ENCODE data around the gene PRELID2.

PRELID2 gene

GRCh38 chr5:145797336-145797735, 37.8 kb downstream of the PRELID2 start:
- no peak for DNase-seq (ENCODE audit: low read depth)

- DNase-seq (ENCODE audit: low read depth): no peak
Observed at GRCh38 chr5:145796318-145796717, 38.8 kb downstream of the PRELID2 start.

GRCh38 chr5:145793574-145793973, 41.6 kb downstream of the PRELID2 start:
- no peak for DNase-seq (ENCODE audit: low read depth)

- DNase-seq (ENCODE audit: low read depth): no peak
Observed at GRCh38 chr5:145792840-145793239, 42.3 kb downstream of the PRELID2 start.

- DNase-seq (ENCODE audit: low read depth): no peak
Observed at GRCh38 chr5:145791866-145792265, 43.3 kb downstream of the PRELID2 start.

- DNase-seq (ENCODE audit: low read depth): no peak
Observed at GRCh38 chr5:145787996-145788395, 47.1 kb downstream of the PRELID2 start.

GRCh38 chr5:145787507-145787906, 47.6 kb downstream of the PRELID2 start:
- no peak for DNase-seq (ENCODE audit: low read depth)

- DNase-seq (ENCODE audit: low read depth): no peak
Observed at GRCh38 chr5:145787001-145787400, 48.1 kb downstream of the PRELID2 start.

GRCh38 chr5:145780982-145781381, 54.2 kb downstream of the PRELID2 start:
- DNase-seq (ENCODE audit: low read depth): no peak

- DNase-seq (ENCODE audit: low read depth): no peak
Observed at GRCh38 chr5:145778144-145778900, 56.8 kb downstream of the PRELID2 start.

GRCh38 chr5:145777445-145778063, 57.6 kb downstream of the PRELID2 start:
- DNase-seq (ENCODE audit: low read depth): no peak

- DNase-seq (ENCODE audit: low read depth): no peak
Observed at GRCh38 chr5:145776886-145777285, 58.3 kb downstream of the PRELID2 start.

GRCh38 chr5:145775893-145776444, 59.2 kb downstream of the PRELID2 start:
- DNase-seq (ENCODE audit: low read depth): no peak

- DNase-seq (ENCODE audit: low read depth): no peak
Observed at GRCh38 chr5:145775411-145775810, 59.7 kb downstream of the PRELID2 start.

- no peak for DNase-seq (ENCODE audit: low read depth)
Observed at GRCh38 chr5:145774442-145774841, 60.7 kb downstream of the PRELID2 start.

- DNase-seq (ENCODE audit: low read depth): no peak
Observed at GRCh38 chr5:145772466-145772865, 62.7 kb downstream of the PRELID2 start.

- DNase-seq (ENCODE audit: low read depth): no peak
Observed at GRCh38 chr5:145768863-145769262, 66.3 kb downstream of the PRELID2 start.

GRCh38 chr5:145764325-145764724, 70.8 kb downstream of the PRELID2 start:
- DNase-seq (ENCODE audit: low read depth): no peak

GRCh38 chr5:145762833-145763232, 72.3 kb downstream of the PRELID2 start:
- no peak for DNase-seq (ENCODE audit: low read depth)

- DNase-seq (ENCODE audit: low read depth): no peak
Observed at GRCh38 chr5:145761254-145761653, 73.9 kb downstream of the PRELID2 start.

- DNase-seq (ENCODE audit: low read depth): no peak
Observed at GRCh38 chr5:145760660-145761059, 74.5 kb downstream of the PRELID2 start.

GRCh38 chr5:145752947-145753346, 82.2 kb downstream of the PRELID2 start:
- no peak for DNase-seq (ENCODE audit: low read depth)

- no peak for DNase-seq (ENCODE audit: low read depth)
Observed at GRCh38 chr5:145752534-145752933, 82.6 kb downstream of the PRELID2 start.
